CD4-positive, alpha-beta T cell treated with Interferon gamma for 1 hour (primary cell): ENCODE data around the gene MRPL42.
A peak's percentile ranks its signal among the peaks of the same experiment; 100 is the strongest.
"Not testable (repeated sequence)": the region's sequence is repeated elsewhere in the genome, so short reads cannot be mapped to it uniquely, and the experiment has no call there.

Experiments
- DNase-seq: peaks from one replicate; pipeline ENCODE4 v3.0.0-alpha.2; 2020

MRPL42 gene

DNA sequence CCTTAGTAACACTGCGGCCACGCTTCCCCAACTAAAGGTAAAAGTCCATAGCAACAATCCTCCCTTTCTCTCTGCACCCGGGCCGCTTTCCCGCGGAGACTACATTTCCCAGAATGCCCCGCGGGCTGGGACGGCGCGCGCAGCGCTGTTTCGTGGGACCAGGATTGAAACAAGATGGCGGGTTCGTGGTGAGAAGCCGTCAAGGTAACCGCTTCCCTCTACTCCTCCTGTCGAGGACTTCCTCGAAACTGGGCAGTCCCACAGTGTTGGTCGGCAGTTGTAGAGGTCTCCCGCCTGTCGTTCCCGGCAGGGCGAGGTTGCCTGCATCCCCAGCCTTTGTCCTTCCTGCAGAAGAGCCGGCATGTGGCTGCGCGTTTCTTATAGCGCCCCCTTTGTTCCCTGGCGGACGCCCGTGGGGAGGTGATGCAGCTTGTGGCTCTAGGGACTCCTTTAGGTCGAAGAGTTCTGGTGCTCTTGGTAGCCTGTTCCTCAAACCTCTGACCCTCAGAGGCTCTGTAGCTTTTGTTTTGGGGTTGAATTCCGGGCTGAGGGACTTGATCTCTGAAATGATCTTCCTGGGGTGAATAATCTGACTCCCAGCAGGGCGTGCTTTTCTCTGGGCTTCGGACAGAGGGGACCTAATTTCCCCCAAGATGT is at the start of gene MRPL42:
TSS of gene MRPL42 (plus strand) at position 164 of the 657 bp plus-strand sequence. CDS start 1,772 bp downstream, outside the sequence.
- peak; percentile 90 for DNase-seq

DNA sequence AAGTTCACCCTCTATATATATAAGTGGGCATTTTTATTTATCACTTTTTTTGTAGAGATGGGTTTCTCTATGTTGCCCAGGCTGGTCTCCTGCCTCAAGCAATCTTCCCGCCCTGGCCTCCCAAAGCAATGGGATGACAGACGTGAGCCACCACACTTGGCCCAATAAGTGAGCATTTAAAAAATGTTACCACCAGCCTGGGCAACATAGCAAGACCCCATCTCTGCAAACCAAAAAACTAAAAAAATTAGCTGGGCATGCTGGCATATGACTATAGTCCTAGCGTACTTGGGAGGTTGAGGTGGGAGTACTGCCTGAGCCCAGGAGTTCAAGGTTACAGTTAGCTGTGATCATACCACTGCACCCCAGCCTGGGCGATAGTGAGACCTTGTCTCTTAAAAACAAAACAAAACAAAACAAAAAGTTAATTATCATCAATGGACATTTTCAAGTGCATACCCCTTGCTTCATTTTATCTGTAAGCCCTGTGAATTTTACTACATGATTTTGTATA is 49.3 kb upstream of the MRPL42 start:
- no peak for DNase-seq

GRCh38 chr12:93419388-93420034 is 47.8 kb upstream of the MRPL42 start:
- DNase-seq: no peak

- DNase-seq: no peak
Observed at GRCh38 chr12:93422050-93422449, 45.3 kb upstream of the MRPL42 start.

- no peak for DNase-seq
Observed at GRCh38 chr12:93425736-93426411, 41.4 kb upstream of the MRPL42 start.

DNA sequence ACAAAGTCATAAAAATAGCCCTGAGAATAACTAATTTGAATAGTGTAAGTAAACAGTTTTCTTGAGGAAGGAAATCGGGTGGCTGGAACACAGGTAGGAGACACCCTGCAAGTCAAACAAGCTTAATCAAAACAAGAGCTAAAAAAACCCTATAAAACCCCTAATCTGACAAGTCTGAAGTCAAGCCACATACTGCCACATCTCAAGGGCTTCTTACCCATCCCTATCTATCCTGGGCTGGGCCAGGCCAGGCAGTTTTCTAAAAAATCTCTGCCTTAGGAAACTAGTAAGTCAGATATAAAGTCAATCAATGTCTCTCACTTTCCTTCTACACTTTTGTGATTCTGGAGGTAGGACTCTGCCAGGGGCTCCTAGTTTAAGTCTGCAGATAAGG is 40.9 kb upstream of the MRPL42 start:
- no peak for DNase-seq

GRCh38 chr12:93427779-93428564 is 39.3 kb upstream of the MRPL42 start:
- no peak for DNase-seq

DNA sequence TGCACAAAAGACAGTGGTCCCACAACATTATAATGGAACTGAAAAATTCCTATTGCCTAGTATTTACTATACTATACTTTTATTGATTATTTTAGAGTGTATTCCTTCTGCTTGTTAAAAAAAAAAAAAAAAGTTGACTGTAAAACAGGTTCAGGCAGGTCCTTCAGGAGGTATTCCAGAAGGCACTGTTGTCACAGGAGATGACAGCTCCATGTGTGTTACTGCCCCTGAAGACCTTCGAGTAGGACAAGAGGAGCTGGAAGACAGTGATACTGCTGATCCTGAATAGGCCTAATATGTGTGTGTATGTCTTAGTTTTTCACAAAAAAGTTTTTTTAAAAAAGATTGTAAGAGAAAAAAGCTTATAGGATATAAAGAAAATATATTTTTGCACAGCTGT is 37.9 kb upstream of the MRPL42 start:
- no peak for DNase-seq

DNA sequence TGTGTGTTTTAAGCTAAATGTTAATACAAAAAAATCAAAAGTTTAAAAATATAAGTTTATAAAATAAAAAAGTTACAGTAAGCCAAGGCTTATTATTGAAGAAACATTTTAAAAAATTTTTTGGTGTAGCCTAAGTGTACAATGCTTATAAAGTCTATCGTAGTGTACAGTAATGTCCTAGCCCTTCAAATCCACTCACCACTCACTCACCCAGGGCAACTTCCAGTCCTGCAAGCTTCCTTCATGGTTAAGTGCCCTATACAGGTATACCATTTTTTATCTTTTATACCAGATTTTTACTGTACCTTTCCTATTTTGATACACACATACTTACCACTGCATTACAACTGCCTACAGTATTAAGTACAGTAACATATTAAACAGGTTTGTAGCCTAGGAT is 37.5 kb upstream of the MRPL42 start:
- DNase-seq: no peak

GRCh38 chr12:93430280-93430679 is 37.0 kb upstream of the MRPL42 start:
- DNase-seq: no peak

- DNase-seq: not testable (repeated sequence)
Observed at GRCh38 chr12:93432031-93432430, 35.3 kb upstream of the MRPL42 start.

DNA sequence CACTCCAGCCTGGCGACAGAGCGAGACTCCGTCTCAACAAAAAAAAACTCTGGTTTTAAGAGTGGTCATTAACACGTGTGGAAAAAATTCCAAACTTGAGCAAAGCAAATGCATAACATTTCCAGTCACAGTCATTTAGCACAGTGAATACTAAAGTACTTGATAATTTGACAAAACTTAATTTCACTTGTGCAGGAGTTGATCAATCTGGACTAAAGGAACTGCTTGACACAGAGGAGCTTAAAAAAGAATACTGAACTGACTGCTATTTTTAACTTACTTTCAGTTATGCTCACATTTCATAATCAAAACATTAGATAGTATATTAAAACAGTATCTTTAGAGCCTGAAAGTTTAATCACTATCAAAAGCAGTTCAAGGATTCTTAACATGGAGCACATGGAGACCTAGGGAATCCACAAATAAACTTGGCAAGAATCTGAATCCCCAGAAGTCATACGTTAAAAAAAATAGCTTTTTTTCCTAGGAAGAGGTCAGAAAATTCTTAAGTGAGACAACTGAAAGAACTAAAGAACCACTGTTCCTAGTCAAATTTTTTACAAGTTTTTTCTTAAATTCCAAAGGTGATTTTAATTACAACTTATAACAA is 33.0 kb upstream of the MRPL42 start:
- no peak for DNase-seq

DNA sequence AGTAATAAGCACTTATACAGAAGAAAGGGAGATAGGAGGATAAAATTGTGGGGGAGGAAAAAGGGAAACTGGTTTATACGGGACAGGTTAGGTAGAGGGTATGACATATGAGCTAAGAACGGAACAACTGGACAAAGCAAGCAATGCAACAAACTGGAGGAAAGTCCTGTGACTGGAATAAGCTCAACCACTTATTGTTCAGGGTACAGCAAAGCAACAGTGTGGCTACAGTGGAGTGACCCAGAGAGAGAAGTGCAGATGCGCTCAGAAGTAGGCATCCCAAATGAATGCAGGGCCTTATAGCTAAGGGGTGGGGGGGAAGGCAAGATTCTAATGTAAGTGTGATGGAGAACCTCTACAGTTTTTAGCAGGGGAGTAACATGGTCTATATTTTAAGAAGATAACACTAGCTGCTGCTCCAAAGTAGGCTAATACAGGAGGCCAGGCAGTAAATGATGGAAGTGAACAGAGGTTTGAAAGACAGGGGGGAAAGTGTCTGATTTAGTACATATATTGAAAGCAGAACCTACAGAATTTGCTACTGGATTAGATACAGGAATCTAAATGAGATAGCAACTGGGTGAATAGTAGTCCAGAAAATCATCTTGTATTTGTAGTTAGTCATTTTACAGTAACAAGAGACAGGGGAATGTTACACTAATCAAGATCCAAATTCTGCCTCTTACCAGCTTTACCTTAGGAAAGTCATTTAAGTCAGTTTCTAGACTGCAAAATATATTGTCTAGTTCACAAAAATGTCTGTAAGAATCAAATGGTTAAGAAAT is 28.9 kb upstream of the MRPL42 start:
- no peak for DNase-seq

GRCh38 chr12:93440043-93440835 is 27.1 kb upstream of the MRPL42 start:
- DNase-seq: no peak

GRCh38 chr12:93441081-93441616 is 26.2 kb upstream of the MRPL42 start:
- peak; percentile 24 for DNase-seq

GRCh38 chr12:93441617-93442410 is 25.5 kb upstream of the MRPL42 start, which contains the start of gene UBE2N:
UBE2N (minus strand) TSS chr12:93441947; CDS start chr12:93441884, 63 bp downstream.
- DNase-seq: peak; percentile 97

DNA sequence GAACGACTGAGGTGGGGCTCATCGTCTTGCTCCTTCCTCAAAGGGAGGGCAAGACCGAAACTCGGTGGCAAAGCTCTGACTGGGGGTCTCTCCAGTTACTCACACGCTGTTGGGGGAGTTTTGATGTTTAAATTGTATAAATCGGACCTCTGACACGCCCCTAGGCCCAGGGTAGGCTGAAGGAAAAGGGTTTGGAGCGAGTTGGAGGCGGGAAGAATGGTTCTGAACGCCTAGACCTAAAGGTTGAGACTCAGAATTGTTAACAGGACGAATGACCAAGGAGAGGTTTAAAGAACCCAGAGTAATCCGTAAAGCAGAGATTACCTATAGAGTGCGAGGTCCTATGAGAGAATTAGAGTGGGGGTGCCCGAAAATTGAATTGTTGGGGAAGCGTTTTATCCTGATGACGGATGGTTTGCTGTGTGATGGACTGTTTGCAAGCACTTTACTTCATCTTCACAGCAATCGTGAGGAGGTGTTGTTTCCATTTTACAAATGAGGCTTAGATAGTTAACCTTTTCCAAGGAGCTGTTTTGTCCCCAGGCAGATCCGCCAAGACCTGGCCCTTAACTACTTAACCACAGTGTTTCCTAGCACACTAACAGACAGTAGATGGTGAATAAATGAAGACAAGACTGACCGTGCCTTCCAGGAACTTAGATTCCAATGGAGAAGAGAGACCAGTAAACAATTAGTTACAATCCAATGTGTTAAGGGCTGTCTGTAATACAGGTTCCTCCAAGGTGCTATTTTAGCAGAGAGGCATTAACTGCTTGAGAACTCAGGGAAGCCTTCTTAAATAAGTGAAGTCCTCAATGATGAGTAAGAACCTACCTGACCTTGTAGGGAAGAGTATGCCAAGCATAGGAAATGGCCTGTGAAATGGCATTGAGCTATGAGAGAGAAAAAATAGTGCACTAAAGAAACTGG is 24.6 kb upstream of the MRPL42 start:
- DNase-seq: no peak

GRCh38 chr12:93443576-93443975 is 23.7 kb upstream of the MRPL42 start:
- no peak for DNase-seq
